ENCODE results near the gene STXBP1.

GRCh38 chr9:127717766-127718165 lies 105.7 kb downstream of the STXBP1 start:
- TF ChIP-seq ZBTB21 (tag by site-specific recombination; IDR thresholded peaks at IDR 0.05) (no peak), TRIM28 (IDR thresholded peaks at IDR 0.05; ENCODE audit: borderline replicate concordance, low read length) (no peak), ZNF548 (tag by site-specific recombination; IDR thresholded peaks at IDR 0.05) (no peak), CTCF (tag by site-specific recombination; IDR thresholded peaks at IDR 0.05) (no peak), ZNF341 (tag by site-specific recombination; IDR thresholded peaks at IDR 0.05; ENCODE audit: low read depth) (no peak), GLIS1 (tag by site-specific recombination; IDR thresholded peaks at IDR 0.05) (no peak), ZNF521 (tag by site-specific recombination; IDR thresholded peaks at IDR 0.05) (no peak), ZNF707 (tag by site-specific recombination; IDR thresholded peaks at IDR 0.05) (no peak)
- TF ChIP-seq, protein P1, sequence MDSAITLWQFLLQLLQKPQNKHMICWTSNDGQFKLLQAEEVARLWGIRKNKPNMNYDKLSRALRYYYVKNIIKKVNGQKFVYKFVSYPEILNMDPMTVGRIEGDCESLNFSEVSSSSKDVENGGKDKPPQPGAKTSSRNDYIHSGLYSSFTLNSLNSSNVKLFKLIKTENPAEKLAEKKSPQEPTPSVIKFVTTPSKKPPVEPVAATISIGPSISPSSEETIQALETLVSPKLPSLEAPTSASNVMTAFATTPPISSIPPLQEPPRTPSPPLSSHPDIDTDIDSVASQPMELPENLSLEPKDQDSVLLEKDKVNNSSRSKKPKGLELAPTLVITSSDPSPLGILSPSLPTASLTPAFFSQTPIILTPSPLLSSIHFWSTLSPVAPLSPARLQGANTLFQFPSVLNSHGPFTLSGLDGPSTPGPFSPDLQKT (IDR thresholded peaks at IDR 0.05; ENCODE audit: borderline replicate concordance, low read depth, low read length): no peak
- TF ChIP-seq, protein P2, sequence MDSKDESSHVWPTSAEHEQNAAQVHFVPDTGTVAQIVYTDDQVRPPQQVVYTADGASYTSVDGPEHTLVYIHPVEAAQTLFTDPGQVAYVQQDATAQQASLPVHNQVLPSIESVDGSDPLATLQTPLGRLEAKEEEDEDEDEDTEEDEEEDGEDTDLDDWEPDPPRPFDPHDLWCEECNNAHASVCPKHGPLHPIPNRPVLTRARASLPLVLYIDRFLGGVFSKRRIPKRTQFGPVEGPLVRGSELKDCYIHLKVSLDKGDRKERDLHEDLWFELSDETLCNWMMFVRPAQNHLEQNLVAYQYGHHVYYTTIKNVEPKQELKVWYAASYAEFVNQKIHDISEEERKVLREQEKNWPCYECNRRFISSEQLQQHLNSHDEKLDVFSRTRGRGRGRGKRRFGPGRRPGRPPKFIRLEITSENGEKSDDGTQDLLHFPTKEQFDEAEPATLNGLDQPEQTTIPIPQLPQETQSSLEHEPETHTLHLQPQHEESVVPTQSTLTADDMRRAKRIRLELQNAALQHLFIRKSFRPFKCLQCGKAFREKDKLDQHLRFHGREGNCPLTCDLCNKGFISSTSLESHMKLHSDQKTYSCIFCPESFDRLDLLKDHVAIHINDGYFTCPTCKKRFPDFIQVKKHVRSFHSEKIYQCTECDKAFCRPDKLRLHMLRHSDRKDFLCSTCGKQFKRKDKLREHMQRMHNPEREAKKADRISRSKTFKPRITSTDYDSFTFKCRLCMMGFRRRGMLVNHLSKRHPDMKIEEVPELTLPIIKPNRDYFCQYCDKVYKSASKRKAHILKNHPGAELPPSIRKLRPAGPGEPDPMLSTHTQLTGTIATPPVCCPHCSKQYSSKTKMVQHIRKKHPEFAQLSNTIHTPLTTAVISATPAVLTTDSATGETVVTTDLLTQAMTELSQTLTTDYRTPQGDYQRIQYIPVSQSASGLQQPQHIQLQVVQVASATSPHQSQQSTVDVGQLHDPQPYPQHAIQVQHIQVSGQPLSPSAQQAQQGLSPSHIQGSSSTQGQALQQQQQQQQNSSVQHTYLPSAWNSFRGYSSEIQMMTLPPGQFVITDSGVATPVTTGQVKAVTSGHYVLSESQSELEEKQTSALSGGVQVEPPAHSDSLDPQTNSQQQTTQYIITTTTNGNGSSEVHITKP (tag by site-specific recombination; IDR thresholded peaks at IDR 0.05): no peak
- TF ChIP-seq, protein P3, sequence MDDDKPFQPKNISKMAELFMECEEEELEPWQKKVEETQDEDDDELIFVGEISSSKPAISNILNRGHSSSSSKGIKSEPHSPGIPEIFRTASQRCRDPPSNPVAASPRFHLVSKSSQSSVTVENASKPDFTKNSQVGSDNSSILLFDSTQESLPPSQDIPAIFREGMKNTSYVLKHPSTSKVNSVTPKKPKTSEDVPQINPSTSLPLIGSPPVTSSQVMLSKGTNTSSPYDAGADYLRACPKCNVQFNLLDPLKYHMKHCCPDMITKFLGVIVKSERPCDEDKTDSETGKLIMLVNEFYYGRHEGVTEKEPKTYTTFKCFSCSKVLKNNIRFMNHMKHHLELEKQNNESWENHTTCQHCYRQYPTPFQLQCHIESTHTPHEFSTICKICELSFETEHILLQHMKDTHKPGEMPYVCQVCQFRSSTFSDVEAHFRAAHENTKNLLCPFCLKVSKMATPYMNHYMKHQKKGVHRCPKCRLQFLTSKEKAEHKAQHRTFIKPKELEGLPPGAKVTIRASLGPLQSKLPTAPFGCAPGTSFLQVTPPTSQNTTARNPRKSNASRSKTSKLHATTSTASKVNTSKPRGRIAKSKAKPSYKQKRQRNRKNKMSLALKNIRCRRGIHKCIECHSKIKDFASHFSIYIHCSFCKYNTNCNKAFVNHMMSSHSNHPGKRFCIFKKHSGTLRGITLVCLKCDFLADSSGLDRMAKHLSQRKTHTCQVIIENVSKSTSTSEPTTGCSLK (tag by site-specific recombination; IDR thresholded peaks at IDR 0.05): no peak
- TF ChIP-seq, protein P4, sequence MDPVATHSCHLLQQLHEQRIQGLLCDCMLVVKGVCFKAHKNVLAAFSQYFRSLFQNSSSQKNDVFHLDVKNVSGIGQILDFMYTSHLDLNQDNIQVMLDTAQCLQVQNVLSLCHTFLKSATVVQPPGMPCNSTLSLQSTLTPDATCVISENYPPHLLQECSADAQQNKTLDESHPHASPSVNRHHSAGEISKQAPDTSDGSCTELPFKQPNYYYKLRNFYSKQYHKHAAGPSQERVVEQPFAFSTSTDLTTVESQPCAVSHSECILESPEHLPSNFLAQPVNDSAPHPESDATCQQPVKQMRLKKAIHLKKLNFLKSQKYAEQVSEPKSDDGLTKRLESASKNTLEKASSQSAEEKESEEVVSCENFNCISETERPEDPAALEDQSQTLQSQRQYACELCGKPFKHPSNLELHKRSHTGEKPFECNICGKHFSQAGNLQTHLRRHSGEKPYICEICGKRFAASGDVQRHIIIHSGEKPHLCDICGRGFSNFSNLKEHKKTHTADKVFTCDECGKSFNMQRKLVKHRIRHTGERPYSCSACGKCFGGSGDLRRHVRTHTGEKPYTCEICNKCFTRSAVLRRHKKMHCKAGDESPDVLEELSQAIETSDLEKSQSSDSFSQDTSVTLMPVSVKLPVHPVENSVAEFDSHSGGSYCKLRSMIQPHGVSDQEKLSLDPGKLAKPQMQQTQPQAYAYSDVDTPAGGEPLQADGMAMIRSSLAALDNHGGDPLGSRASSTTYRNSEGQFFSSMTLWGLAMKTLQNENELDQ (tag by site-specific recombination; IDR thresholded peaks at IDR 0.05; ENCODE audit: low read depth): no peak

Data from HEK293 (cell line).